ENCODE measurements around the gene ABI1. TPM values are rescaled to one million over a fixed set of nuclear protein-coding genes. Genes with fewer than 3 reads are reported as not detected.

The ABI1 gene
- total RNA-seq, 1 experiment from 2014 or later, result 95.8 TPM

DNA sequence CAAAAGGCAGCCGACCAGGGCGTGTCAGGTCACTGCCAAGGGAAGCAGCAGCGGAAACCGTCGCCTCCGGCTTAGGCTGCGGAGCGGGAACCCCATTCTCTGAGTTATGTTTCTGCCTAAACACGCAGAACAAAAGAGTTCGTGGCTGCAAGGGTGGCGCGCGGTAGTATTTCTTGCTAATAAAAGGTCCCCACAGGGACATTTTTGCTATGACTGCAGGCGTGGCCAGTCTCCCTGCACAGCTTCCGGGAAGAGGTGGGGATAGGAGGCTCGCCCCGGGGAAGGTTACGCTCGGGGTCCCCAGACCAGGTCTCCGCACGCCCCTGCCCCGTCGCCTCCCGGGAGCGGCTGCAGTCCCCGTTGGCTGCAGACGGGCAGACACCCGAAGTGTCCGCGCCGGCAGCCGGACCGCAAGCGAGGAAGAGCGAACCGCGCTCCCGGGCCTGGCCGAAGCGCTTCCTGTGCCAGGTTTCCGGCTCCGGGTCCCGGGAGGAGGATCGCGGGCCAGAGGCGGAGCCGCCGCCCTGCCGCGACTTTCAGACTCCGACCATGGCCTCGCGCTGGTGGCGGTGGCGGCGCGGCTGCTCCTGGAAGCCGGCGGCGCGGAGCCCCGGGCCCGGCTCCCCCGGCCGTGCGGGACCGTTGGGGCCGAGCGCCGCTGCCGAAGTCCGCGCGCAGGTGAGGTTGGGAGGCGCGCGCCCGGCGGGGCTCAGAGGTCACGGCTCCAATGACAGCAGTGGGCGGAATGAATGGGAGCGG lies 163.4 kb downstream of the ABI1 start, which contains the start of gene PDSS1:
Gene PDSS1, plus strand, starts transcription at position 539 of the 759 bp plus-strand sequence. Its CDS starts 11 bp downstream, at position 550.
- ChIA-PET CTCF (interaction anchor here (1.1 kb wide), 2 partner anchors 18 to 29 kb away, joined by 3 read pairs; no protein-coding TSS in a partner anchor), POLR2A (interaction anchor here (0.5 to 0.6 kb wide), 2 partner anchors 380 to 545 kb away, joined by 3 read pairs; no protein-coding TSS in a partner anchor)
- peaks cover 17% of the 10 kb centered on the region for H3K4me1 ChIP-seq
- no peaks in the 10 kb centered on the region for H3K27me3 ChIP-seq (replicated peaks; ENCODE audit: control insufficient read depth, insufficient read depth, low read length)
- TF ChIP-seq, protein P1, sequence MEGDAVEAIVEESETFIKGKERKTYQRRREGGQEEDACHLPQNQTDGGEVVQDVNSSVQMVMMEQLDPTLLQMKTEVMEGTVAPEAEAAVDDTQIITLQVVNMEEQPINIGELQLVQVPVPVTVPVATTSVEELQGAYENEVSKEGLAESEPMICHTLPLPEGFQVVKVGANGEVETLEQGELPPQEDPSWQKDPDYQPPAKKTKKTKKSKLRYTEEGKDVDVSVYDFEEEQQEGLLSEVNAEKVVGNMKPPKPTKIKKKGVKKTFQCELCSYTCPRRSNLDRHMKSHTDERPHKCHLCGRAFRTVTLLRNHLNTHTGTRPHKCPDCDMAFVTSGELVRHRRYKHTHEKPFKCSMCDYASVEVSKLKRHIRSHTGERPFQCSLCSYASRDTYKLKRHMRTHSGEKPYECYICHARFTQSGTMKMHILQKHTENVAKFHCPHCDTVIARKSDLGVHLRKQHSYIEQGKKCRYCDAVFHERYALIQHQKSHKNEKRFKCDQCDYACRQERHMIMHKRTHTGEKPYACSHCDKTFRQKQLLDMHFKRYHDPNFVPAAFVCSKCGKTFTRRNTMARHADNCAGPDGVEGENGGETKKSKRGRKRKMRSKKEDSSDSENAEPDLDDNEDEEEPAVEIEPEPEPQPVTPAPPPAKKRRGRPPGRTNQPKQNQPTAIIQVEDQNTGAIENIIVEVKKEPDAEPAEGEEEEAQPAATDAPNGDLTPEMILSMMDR (IDR thresholded peaks at IDR 0.05; ENCODE audit: insufficient read depth in 1 of 2, low read depth in 1 of 2, low read length in 1 of 2, severe bottlenecking in 1 of 2, unreplicated experiment in 1 of 2), result no peak
- Mint-ChIP-seq H3K4me3 (ENCODE audit: unreplicated experiment) (peak within 1 kb of the TSS; percentile 99), H3K4me1 (ENCODE audit: low read depth, unreplicated experiment) (peaks cover 18% of the 10 kb centered on the region), H3K27ac (ENCODE audit: unreplicated experiment) (peak within 1 kb of the TSS; percentile 94), H3K27me3 (ENCODE audit: insufficient read depth, unreplicated experiment) (no peaks in the 10 kb centered on the region), H3K36me3 (ENCODE audit: insufficient read depth, unreplicated experiment) (peaks cover 28% of the 10 kb centered on the region), H3K9me3 (ENCODE audit: unreplicated experiment) (peaks cover 11% of the 10 kb centered on the region)
- H3K36me3 ChIP-seq (ENCODE audit: control insufficient read depth, insufficient read depth, low read length), result peaks cover 3% of the 10 kb centered on the region; the same call in 1 of the 2 replicates
- H3K4me3 ChIP-seq (ENCODE audit: low read depth, low read length), result peak within 1 kb of the TSS; percentile 94
- BruUV-seq (replicated peaks), result no TSS peak
- intact Hi-C loops (cut with micrococcal nuclease; ENCODE audit: unreplicated experiment), result loop anchor here (1.0 to 10.0 kb wide), 3 partner anchors 17 to 363 kb away; no protein-coding TSS in a partner anchor
- H3K9me3 ChIP-seq, result no peaks in the 10 kb centered on the region
- peak; percentile 79 to 84 for DNase-seq

- DNase-seq, result peak; percentile 81 to 85
- CTCF ChIA-PET, result interaction anchor here (0.6 to 1.1 kb wide), 3 partner anchors 18 to 458 kb away, joined by 3 to 4 read pairs (median 3); no protein-coding TSS in a partner anchor
- peaks cover 17% of the 10 kb centered on the region for H3K4me1 ChIP-seq
- peak overlapping the region; percentile 94 for H3K4me3 ChIP-seq (ENCODE audit: low read depth, low read length)
- TF ChIP-seq, protein P1 (IDR thresholded peaks at IDR 0.05; ENCODE audit: insufficient read depth in 1 of 2, low read depth in 1 of 2, low read length in 1 of 2, severe bottlenecking in 1 of 2, unreplicated experiment in 1 of 2), result no peak
- BruUV-seq (replicated peaks), result TSS peak; percentile 80
- H3K4me1 Mint-ChIP-seq (ENCODE audit: low read depth, unreplicated experiment), result peaks cover 16% of the 10 kb centered on the region
- intact Hi-C loops (cut with micrococcal nuclease; ENCODE audit: unreplicated experiment), result loop anchor here (1.0 to 10.0 kb wide), 3 partner anchors 18 to 362 kb away; no protein-coding TSS in a partner anchor
- peak overlapping the region; percentile 99 for H3K4me3 Mint-ChIP-seq (ENCODE audit: unreplicated experiment)
- H3K9me3 ChIP-seq, result no peaks in the 10 kb centered on the region
- H3K27me3 ChIP-seq (replicated peaks; ENCODE audit: control insufficient read depth, insufficient read depth, low read length), result no peaks in the 10 kb centered on the region
- peaks cover 2% of the 10 kb centered on the region for H3K27me3 Mint-ChIP-seq (ENCODE audit: insufficient read depth, unreplicated experiment)
- peak overlapping the region; percentile 94 for H3K27ac Mint-ChIP-seq (ENCODE audit: unreplicated experiment)
- POLR2A ChIA-PET, result interaction anchor here (0.5 kb wide), 1 partner anchor 1951 kb away, joined by 3 read pairs; no protein-coding TSS in a partner anchor
- H3K36me3 ChIP-seq (ENCODE audit: control insufficient read depth, insufficient read depth, low read length), result 0 out of 2 replicates have a peak, but pooled peaks cover 2% of the 10 kb centered on the region
- H3K9me3 Mint-ChIP-seq (ENCODE audit: unreplicated experiment), result peaks cover 11% of the 10 kb centered on the region
- peaks cover 28% of the 10 kb centered on the region for H3K36me3 Mint-ChIP-seq (ENCODE audit: insufficient read depth, unreplicated experiment)
These were observed 164.0 kb downstream of the ABI1 start for GRCh38 chr10:26696786-26697162.

Other genes starting within 250 kb of the ABI1 start
- 22.4 and 24.9 TPM in 2 replicates for gene PDSS1, start 163.3 kb downstream of the ABI1 start, total RNA-seq (2022)
- 16.2 and 17.5 TPM in 2 replicates for gene ANKRD26, start 239.5 kb upstream of the ABI1 start, total RNA-seq (2022)

All from Caco-2 (cell line).